Cardiac muscle cell (in vitro differentiated cells and primary cell): ENCODE data around the gene CHID1. TPM values are rescaled to one million over a fixed set of nuclear protein-coding genes. Genes with fewer than 3 reads are reported as not detected.

ENCODE experiments used
- DNase-seq, 2 donors: peaks; one replicate each; pipeline versions ENCODE4 v3.0.0 to v3.0.0-alpha.2; 2010 to 2017; ENCODE audit warnings: low read depth in 1 of 2, low spot score in 1 of 2
- H3K27ac ChIP-seq: fragments of 200-600 bp; sonication (generic); 2 replicates; pipeline ENCODE4 v1.5.1; 2016
- H3K27me3 ChIP-seq: fragments of 200-600 bp; sonication (generic); 2 replicates; pipeline ENCODE4 v1.6.0; 2016; ENCODE audit warnings: control low read depth
- H3K36me3 ChIP-seq: fragments of 200-600 bp; sonication (generic); 2 replicates; pipeline ENCODE4 v1.5.1; 2016; ENCODE audit warnings: control low read depth
- H3K4me1 ChIP-seq: fragments of 200-600 bp; sonication (generic); 2 replicates; pipeline ENCODE4 v1.8.1; 2017; ENCODE audit warnings: low read depth, mild to moderate bottlenecking, mixed run types
- H3K4me3 ChIP-seq: fragments of 200-600 bp; sonication (generic); 2 replicates; pipeline ENCODE4 v1.5.1; 2016; ENCODE audit warnings: mild to moderate bottlenecking
- H3K9me3 ChIP-seq: fragments of 200-600 bp; sonication (generic); 2 replicates; pipeline ENCODE4 v1.5.1; 2017; ENCODE audit warnings: low read depth, mild to moderate bottlenecking, control low read depth
- polyA plus RNA-seq: library from polyadenylated mRNA; unstranded; fragments of >200 nt; fragmentation: Nextera tagmentation; extraction: Ambion mirVana; gene quantifications from 2 replicates; pipeline ENCODE4 v1.2.1, GENCODE V29; 2016
- total RNA-seq: library from RNA; depleted of rRNA; stranded (reverse); fragments of >200 nt; gene quantifications from 2 replicates; pipeline ENCODE4 v1.2.3, GENCODE V29; 2016
- TF ChIP-seq, protein P1 (sequence below): IDR thresholded peaks from 2 replicates; pipeline ENCODE4 v1.5.1; 2012; ENCODE audit warnings: low read depth, mild to moderate bottlenecking, low read length

CHID1 gene
- total and polyA plus RNA-seq, 2 experiments from 2014 or later = 67.7 to 145 TPM

DNA sequence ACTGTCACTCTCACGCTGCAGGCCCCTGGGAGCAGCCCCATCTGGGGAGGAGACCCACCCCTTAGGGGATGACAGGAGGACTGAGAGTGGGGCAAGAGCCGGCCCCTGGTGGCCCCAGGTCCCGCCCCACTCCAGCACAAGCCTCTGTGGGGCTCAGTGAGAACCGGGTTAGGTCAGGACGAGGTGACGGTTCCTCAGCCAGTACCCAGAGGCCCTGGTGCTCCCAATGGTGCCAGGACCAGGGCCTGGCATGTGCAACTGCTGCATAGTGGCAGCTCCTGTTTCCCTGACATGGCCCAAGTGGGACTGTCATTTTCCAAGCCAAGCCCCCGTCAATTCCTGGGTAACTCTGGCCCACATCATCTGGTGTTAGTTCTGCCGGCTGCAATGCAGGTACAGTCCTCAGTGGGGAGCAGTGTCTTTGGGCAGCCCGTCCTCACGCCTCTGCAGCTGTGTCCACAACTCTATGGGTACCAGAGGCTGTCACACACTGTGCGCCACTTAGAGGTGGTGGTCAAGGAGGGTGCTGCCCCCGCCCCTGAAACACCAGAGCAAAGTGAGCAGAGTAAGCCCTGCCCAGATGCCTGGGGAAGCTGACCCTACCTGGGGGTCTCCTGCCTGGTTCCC, 15.9 kb downstream of the CHID1 start:
- TF ChIP-seq, protein P1, sequence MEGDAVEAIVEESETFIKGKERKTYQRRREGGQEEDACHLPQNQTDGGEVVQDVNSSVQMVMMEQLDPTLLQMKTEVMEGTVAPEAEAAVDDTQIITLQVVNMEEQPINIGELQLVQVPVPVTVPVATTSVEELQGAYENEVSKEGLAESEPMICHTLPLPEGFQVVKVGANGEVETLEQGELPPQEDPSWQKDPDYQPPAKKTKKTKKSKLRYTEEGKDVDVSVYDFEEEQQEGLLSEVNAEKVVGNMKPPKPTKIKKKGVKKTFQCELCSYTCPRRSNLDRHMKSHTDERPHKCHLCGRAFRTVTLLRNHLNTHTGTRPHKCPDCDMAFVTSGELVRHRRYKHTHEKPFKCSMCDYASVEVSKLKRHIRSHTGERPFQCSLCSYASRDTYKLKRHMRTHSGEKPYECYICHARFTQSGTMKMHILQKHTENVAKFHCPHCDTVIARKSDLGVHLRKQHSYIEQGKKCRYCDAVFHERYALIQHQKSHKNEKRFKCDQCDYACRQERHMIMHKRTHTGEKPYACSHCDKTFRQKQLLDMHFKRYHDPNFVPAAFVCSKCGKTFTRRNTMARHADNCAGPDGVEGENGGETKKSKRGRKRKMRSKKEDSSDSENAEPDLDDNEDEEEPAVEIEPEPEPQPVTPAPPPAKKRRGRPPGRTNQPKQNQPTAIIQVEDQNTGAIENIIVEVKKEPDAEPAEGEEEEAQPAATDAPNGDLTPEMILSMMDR = no peak

DNA sequence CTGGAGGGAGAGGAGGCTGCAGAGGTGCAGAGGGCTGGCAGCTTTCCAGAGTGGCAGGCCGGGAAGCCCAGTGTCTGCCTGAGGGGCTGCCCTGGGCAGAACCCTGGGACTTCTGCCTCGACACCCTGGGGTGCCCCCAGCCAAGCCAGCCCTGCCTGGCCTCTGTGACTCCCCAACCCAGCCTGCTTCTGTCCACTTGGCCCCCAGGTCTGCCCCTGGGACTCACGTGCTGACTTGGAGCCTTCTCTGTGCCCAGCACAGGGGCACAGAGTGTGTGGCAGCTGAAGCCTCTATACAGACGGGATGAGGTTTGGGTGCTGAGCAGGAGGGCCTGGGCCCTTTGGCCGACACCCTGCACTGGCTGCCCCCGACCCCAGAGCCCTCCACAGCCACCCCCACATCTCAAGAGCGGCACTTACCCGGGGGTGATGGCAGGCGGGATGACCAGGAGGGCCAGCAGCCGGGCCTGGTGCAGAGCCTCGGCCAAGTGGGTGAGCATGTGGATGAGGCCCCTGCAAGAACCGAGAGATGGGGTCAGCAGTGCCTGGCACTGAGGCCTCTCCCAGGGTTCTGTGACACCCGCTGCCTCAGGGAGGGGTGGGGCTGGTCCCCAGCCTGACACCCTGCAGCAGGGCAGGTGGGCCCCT, 17.5 kb downstream of the CHID1 start:
- TF ChIP-seq, protein P1 = no peak
- Histone ChIP-seq H3K4me1 (no peaks in the 10 kb centered on the region), H3K36me3 (no peaks in the 10 kb centered on the region), H3K4me3 (no peak overlapping the region), H3K27ac (no peak overlapping the region), H3K9me3 (no peaks in the 10 kb centered on the region), H3K27me3 (no peaks in the 10 kb centered on the region)
- no peak for DNase-seq

More for the DNA sequence above, 15.9 kb downstream of the CHID1 start:
- H3K27me3 ChIP-seq = no peaks in the 10 kb centered on the region
- H3K36me3 ChIP-seq = peaks cover 7% of the 10 kb centered on the region
- H3K4me3 ChIP-seq = no peak overlapping the region
- H3K9me3 ChIP-seq = no peaks in the 10 kb centered on the region
- no peaks in the 10 kb centered on the region for H3K4me1 ChIP-seq
- no peak for DNase-seq
- H3K27ac ChIP-seq = no peak overlapping the region

DNA sequence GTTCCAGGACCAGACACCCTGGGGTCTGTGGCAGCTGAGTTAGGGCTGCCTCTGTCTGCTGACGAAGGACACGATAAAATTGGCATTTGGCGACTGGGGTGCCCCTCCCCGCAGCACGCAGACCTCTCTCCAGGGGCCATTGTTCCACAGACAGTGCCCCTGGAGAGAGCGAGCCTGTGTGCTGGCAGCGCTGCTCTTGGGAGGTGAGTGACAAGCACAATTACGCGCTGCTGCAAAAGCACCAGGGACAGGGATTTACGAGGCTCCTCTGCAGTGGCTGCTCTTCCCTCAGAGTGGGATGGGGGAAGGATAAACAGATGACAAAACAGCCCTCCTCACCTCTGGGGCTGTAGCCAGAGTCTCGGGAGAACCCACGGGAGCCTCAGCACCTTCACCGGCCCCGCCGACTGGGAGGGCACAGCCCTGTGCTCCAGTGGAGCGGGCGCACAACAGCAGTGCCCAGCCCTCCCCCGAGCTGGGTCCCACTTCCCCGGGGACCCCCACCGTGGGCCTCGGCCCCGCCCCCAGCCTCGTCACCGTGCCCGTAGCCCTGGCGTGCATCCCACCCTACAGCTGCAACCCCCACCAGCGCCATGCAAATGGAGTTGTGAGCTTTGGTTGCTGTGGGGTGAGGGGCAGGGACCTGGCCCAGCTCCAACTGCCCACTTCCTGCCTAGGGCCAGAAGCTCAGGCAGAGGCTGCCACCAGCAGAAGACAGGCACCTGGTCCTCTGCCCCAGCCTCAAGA, 19.6 kb downstream of the CHID1 start:
- H3K27ac ChIP-seq = no peak overlapping the region
- TF ChIP-seq, protein P1 = no peak

DNA sequence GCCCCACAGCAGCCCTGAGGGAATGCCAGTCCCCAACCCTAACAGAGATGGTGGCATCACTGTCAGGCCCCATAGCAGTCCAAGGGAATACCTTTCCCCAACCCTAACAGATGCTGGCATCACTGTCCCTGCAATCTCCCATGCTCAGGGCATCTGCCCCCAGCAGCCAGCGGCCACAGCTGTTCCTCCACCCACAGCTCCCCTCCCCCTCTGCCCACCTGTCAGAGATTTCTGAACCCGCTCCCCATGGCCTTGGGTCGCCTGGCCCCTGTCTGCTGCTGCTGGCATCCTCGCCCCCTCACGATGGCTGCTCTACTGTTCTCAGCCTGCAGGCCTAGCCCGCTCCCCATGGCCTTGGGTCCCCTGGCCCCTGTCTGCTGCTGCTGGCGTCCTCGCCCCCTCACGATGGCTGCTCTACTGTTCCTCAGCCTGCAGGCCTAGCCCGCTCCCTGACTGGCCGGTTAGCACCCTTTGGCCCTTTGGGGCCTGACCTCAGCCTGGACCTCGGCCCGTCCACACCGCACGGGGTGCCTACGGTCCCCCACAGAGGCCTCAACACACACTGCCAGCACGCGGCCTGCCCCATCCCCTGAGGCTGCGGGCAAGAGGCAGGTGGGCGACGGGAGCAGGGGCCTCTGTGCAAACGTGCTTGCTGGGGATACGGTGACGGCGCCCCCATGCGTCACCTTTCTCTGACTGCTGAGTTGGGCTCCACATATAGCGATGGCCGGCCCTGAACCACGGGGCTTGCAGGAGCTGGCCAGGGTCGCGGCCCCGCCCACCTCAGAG, 20.7 kb downstream of the CHID1 start:
- no peaks in the 10 kb centered on the region for H3K4me1 ChIP-seq
- no peak overlapping the region for H3K27ac ChIP-seq

More for the DNA sequence above, 19.6 kb downstream of the CHID1 start:
- no peaks in the 10 kb centered on the region for H3K9me3 ChIP-seq
- no peaks in the 10 kb centered on the region for H3K27me3 ChIP-seq
- H3K36me3 ChIP-seq = no peaks in the 10 kb centered on the region
- H3K4me1 ChIP-seq = no peaks in the 10 kb centered on the region
- DNase-seq = no peak
- H3K4me3 ChIP-seq = no peak overlapping the region

DNA sequence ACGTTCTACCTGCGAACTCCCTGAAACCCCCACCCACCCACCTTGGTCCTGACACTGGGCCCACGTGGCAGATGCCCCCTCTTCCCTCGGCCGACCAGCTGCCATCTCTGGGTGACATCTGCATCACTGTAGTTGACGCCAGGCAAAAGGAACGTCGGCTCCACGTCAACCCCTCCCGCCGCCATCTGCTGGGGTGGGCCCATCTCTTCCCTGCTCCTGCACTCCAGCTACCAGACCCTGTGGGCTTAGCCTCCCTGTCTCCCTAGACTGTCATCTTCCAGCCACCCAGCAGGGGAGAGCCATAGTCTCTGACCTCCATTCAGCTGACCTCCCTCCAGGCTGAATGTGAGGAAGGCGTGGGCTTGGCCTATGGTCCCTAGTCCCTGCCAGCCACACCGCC, 21.4 kb downstream of the CHID1 start:
- Histone ChIP-seq H3K9me3 (no peaks in the 10 kb centered on the region), H3K36me3 (no peaks in the 10 kb centered on the region), H3K27me3 (no peaks in the 10 kb centered on the region), H3K4me3 (no peak overlapping the region), H3K27ac (no peak overlapping the region), H3K4me1 (no peaks in the 10 kb centered on the region)
- no peak for DNase-seq
- TF ChIP-seq, protein P1 = no peak

More for the DNA sequence above, 20.7 kb downstream of the CHID1 start:
- no peak for DNase-seq
- TF ChIP-seq, protein P1 = no peak
- Histone ChIP-seq H3K9me3 (no peaks in the 10 kb centered on the region), H3K27me3 (no peaks in the 10 kb centered on the region), H3K36me3 (no peaks in the 10 kb centered on the region), H3K4me3 (no peak overlapping the region)
